Islet precursor cell (in vitro differentiated cells): Measurements from ENCODE around the gene NXT1.
A peak's percentile ranks its signal among the peaks of the same experiment; 100 is the strongest.
"Not testable (repeated sequence)": the region's sequence is repeated elsewhere in the genome, so short reads cannot be mapped to it uniquely, and the experiment has no call there.

Experiments used
- DNase-seq: peaks from one replicate; pipeline ENCODE4 v3.0.0-alpha.2; 2018

Gene NXT1

GRCh38 chr20:23331450-23332350, 18.9 kb upstream of the NXT1 start:
- no peak for DNase-seq

GRCh38 chr20:23332467-23332866, 18.1 kb upstream of the NXT1 start:
- no peak for DNase-seq

- no peak for DNase-seq
Measured at GRCh38 chr20:23334111-23334510, 16.5 kb upstream of the NXT1 start.

DNA sequence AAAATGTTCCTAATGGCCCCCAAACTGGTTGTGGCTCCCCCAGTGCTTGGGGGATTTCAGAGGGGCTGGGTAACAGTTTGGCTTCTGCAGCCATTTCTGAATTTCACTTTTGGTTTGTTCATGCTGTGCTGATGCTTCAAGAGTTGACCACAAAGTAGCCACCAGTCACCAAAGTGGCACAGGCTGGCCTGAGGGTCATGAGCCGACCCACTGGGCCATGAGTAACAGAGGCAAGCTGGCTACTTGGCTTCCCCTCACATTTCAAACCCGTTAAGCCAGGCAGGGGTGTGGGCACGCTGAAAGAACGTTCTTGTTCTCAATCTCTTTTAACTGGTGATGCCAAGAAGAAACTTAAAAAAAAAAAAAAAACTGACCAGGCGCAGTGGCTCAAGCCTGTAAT, 15.1 kb upstream of the NXT1 start:
- DNase-seq: no peak

- DNase-seq: no peak
Measured at GRCh38 chr20:23336476-23336875, 14.1 kb upstream of the NXT1 start.

- no peak for DNase-seq
Measured at GRCh38 chr20:23337312-23337711, 13.3 kb upstream of the NXT1 start.

DNA sequence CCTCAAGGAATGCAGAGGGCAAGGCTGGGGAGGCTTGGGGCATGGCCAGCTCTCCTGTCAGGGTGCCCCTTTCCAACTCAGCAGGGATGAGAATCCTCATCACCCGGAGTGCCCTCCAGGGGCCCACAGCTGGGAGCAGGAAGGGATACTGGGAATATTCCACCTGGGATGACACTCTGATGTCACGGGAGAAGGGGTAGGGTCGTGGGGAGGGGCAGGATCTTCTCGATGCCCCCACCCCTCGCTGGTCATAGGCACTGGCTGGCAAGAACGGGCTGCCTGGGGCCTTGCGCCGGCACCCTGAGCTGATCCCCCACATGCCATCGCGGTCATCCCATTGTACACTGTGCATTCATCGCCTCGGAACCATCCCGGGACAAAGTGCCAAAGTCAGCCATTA, 10.6 kb upstream of the NXT1 start:
- DNase-seq: no peak

- DNase-seq: peak; percentile 87
Measured at GRCh38 chr20:23340524-23340923, 10.1 kb upstream of the NXT1 start.

DNA sequence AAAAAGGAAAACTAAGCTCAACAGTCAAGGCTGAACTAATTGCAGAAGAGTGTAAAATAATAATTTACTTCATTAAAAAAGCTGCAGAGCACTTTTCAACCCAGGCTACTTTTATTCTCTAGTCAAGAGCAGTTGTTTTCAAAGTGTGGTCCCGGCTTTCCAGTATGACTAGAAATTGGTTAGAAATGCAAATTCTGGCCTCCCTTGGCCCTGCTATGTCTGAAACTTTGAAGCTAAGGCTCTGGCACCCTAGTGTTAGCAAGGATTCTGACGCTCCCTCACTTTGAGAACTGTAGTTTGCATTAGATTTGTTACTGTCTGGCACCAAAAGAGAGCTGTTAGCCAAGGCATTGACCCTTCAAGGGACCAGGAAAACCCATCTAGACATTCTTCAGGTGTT, 9.5 kb upstream of the NXT1 start:
- no peak for DNase-seq

GRCh38 chr20:23343590-23343989, 7.0 kb upstream of the NXT1 start:
- no peak for DNase-seq

DNA sequence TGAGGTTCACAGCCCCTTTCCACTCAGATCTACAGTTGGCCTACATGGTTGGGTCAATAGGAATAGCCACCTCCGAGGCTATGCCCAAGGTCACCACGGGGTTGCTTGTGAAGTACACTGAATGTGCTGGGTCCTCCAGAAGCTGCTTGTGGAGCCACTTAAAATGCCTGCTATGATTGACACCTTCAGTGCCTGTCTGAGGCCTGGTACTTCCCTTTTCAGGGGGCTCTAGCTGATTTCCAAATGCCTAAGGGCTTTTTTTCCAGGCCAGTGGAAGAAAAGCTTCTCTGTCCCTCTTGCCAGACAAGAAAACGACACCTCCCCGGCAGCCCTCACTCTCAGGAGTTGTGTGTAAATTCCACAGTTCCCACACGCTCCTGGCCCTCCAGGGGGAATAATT, 6.3 kb upstream of the NXT1 start:
- DNase-seq: peak; percentile 68

DNA sequence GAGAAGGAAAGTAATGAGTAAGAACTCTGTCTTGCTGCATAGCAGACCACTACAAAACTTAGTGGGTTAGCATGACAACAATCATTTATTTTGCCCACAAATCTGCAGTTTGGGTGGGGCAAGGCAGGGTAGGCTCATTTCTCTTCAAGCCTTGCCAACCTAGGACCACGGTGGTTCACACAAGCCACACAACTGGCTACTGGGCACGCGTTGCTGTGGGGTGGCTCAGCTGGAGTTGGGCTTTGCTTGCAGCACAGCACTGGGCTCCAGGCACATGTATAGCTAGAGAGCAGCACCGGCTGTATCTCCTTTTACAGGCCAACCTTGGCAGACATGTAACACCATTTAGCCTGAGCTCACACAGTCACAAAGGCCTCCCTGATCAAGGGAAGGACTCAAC, 4.6 kb upstream of the NXT1 start:
- peak; percentile 40 for DNase-seq

DNA sequence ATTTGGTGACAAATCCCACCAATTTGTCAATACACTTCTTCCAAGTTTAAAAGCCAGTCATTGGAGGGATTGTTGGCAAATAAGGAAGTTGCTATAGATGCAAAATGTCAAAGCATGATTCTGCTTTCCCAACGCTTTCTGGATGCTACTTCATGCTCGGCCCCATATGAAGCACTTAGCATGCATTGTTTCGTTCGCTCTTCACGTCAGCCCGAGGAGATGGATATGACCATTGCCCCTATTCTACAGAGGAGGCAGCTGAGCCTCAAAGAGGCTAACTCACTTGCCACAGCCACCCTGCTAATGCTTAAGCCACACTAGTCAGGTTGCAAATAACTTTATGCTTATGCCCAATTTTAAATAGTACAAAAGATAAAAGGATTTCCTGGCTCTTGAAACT, 2.8 kb upstream of the NXT1 start:
- DNase-seq: no peak

GRCh38 chr20:23348510-23348909, 2.1 kb upstream of the NXT1 start:
- not testable (repeated sequence) for DNase-seq

GRCh38 chr20:23349338-23350195, 1.0 kb upstream of the NXT1 start:
- no peak for DNase-seq

- DNase-seq: peak; percentile 81
Measured at GRCh38 chr20:23350904-23351838, 580 bp downstream of the NXT1 start.

DNA sequence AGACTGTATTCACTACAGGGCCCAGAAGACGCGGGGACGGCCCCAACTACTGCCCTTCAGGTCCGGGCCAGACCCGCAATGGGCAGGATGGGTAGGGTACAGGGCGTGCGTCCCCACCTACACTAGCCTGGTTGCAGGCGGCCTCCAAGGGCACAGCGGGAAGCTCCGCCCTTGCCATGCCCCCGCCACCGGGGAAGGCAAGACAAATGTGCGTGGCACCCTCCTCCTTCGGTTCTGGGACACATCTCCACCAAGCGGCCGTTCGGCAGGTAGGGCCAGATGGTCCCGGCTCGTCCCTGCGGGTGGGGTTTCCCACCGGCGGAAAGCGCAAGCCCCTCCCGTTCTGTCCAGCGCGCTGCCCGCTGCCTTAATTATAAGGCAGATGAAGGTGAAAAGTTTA, 5.6 kb downstream of the NXT1 start:
- peak; percentile 82 for DNase-seq

DNA sequence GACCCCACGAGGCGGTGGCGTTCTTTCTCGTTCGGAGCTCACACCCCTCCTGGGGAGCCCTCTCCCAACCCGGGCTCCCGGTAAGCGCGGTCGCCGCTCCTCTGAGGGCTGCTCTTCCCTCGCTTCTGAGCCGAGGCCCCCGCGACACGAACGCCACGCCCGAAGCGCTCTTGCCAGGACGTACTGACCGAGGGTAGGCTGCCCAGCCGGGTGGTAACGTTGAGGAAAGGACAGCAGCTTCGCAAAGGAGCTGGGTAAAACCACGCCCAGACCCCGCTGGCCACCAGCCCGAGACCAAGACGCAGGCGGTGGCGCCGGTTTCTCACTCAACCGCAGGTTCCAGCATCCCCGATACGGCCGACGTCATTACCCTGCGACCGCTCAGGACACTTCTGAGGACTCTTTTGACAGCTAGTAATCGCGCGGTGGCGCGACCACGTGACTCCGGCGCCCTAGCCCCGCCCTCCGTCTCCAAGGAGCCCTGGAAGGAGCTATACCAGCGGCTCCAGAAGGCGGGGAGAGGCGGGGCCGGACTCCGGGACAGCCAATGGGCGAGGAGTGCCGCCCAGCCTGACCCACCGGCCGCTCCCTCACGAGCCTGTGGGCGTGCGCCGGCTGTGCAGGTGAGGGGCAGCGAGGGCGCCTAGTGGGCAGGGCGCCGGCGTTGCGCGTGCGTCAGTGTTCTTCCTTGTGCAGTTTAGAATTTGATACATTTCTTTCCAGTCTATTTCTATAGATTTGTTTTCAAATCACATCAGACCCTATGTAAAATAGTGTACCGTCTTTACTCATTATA, 7.4 kb downstream of the NXT1 start:
- peak; percentile 100 for DNase-seq

DNA sequence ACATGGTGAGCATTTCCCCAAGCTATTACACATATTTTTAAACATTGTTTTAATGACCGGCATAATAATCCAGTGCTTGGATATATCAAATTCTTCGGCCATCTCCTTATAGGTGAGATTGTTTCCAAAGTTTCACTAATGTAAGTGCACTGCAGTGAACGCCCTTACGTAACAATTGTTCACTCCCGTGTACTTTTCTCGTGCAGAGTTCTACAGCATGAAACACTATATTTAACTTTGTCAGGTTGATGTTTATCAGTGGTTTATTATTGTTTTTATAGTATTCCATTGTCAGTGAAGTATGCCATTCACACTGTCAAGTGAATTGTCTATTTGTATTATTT, 7.9 kb downstream of the NXT1 start:
- DNase-seq: no peak

DNA sequence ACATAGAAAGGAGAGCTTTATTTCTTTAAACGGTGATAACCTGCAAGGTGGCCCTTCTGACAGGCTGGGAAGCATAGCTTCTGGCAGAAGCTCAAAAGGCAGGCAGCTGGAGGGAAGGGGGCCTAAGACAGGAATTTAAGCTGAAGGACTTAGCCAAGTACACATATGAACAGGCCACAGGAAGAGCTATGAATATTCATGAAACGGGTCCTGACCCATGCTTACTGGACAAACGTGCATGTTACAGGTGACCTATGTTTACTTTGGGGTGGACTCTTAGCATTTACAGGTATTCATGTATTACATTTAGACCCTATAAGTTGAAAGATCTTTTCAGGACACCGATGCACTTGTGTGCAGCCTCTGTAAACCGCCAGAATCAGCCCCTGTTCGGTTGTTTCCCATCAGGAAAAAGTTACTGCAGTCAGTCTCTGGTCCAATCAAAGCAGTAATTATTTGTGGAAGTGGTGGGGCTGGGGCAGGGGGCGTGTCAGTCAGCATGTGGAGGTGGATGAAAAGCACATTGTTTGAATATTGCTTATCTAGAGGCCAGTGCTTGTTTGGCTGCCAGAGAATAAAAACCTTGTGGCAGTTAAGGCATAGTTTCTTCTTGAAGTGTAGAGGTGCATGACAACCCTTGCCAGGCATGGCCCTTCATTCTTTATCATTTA, 8.5 kb downstream of the NXT1 start:
- DNase-seq: peak; percentile 51

DNA sequence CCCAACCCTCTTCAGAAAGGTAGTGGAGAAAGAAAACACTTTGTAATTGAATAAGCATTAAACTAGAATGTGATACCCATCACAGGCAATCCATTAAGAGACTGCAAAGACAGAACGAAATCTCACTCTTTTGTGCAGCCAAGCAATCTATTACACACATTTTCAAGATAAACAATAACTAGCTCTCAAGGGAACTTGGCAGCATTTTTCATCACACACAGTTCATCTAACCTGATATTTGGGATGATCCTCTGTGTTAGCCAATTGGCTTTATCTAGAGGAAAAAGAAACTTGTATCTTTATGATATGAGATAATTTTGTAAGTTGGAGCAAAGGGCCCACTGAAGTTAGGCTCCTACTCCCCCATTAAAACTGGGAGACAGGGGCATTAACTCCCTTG, 9.9 kb downstream of the NXT1 start:
- no peak for DNase-seq

GRCh38 chr20:23361119-23361475, 10.5 kb downstream of the NXT1 start:
- no peak for DNase-seq
